Mammary epithelial cell (primary cell): ENCODE results near the gene BCKDHA.

Source experiments
- CTCF ChIP-seq, 2 donors: IDR thresholded peaks in 1 of 2; conservative IDR thresholded peaks in 1 of 2; 2 replicates each; pipeline ENCODE4 v1.5.1; 2011 to 2012; ENCODE audit warnings: inconsistent platforms in 2 of 2, low read length in 2 of 2, mild to moderate bottlenecking in 2 of 2, control low read depth in 1 of 2, low read depth in 1 of 2; ENCODE audit not compliant: insufficient read depth in 1 of 2; ENCODE audit errors: extremely low read depth in 1 of 2
- EZH2 ChIP-seq: IDR thresholded peaks from 2 replicates; pipeline ENCODE4 v1.6.1; 2012; ENCODE audit warnings: low read length, inconsistent platforms, borderline replicate concordance

GRCh38 chr19:41447732-41448332 is 50.2 kb downstream of the BCKDHA start:
- TF ChIP-seq CTCF (conservative IDR thresholded peaks at IDR 0.05 in 1 of 2, IDR thresholded peaks at IDR 0.05 in 1 of 2; ENCODE audit: extremely low read depth in 1 of 2, insufficient read depth in 1 of 2, low read depth in 1 of 2, low read length in 2 of 2) = peak in 1 of 2 donors; percentile 11
- TF ChIP-seq EZH2 = no peak
